ENCODE measurements around the gene PSME2.

Gene PSME2

GRCh38 chr14:24135834-24136683 is 10.4 kb downstream of the PSME2 start, which contains the start of gene PSME1:
Gene PSME1, plus strand, starts transcription at chr14:24136194. Its CDS starts 69 bp downstream, at chr14:24136263.
- peak; percentile 63 for DNase-seq (ENCODE audit: low read depth)

GRCh38 chr14:24135584-24135833 is 10.9 kb downstream of the PSME2 start:
- DNase-seq (ENCODE audit: low read depth) = no peak

- no peak for DNase-seq (ENCODE audit: low read depth)
Measured at GRCh38 chr14:24133735-24134134, 12.7 kb downstream of the PSME2 start.

GRCh38 chr14:24132976-24133375 is 13.4 kb downstream of the PSME2 start:
- no peak for DNase-seq (ENCODE audit: low read depth)

GRCh38 chr14:24132061-24132685 is 14.2 kb downstream of the PSME2 start:
- no peak for DNase-seq (ENCODE audit: low read depth)

- no peak for DNase-seq (ENCODE audit: low read depth)
Measured at GRCh38 chr14:24131549-24131966, 14.9 kb downstream of the PSME2 start.

GRCh38 chr14:24130717-24131548 is 15.5 kb downstream of the PSME2 start:
- DNase-seq (ENCODE audit: low read depth) = no peak

GRCh38 chr14:24130380-24130716 is 16.1 kb downstream of the PSME2 start, which contains the start of gene FITM1:
Gene FITM1, plus strand, starts transcription at chr14:24130659. Its CDS starts 905 bp downstream, at chr14:24131564.
- no peak for DNase-seq (ENCODE audit: low read depth)

- no peak for DNase-seq (ENCODE audit: low read depth)
Measured at GRCh38 chr14:24129410-24129998, 16.9 kb downstream of the PSME2 start.

- no peak for DNase-seq (ENCODE audit: low read depth)
Measured at GRCh38 chr14:24127673-24128072, 18.7 kb downstream of the PSME2 start.

- DNase-seq (ENCODE audit: low read depth) = no peak
Measured at GRCh38 chr14:24126939-24127338, 19.5 kb downstream of the PSME2 start.

- no peak for DNase-seq (ENCODE audit: low read depth)
Measured at GRCh38 chr14:24123424-24124417, 22.7 kb downstream of the PSME2 start.

GRCh38 chr14:24122898-24123297 is 23.5 kb downstream of the PSME2 start:
- no peak for DNase-seq (ENCODE audit: low read depth)

GRCh38 chr14:24122416-24122815 is 24.0 kb downstream of the PSME2 start:
- no peak for DNase-seq (ENCODE audit: low read depth)

GRCh38 chr14:24121210-24121609 is 25.2 kb downstream of the PSME2 start:
- no peak for DNase-seq (ENCODE audit: low read depth)

- no peak for DNase-seq (ENCODE audit: low read depth)
Measured at GRCh38 chr14:24119691-24120090, 26.7 kb downstream of the PSME2 start.

GRCh38 chr14:24117179-24117578 is 29.2 kb downstream of the PSME2 start:
- no peak for DNase-seq (ENCODE audit: low read depth)

- DNase-seq (ENCODE audit: low read depth) = no peak
Measured at GRCh38 chr14:24116128-24116814, 30.1 kb downstream of the PSME2 start.

- no peak for DNase-seq (ENCODE audit: low read depth)
Measured at GRCh38 chr14:24115422-24116127, 30.8 kb downstream of the PSME2 start.
